ENCODE measurements around the gene PIMREG.

The PIMREG gene

GRCh38 chr17:6425407-6425806, 18.8 kb upstream of the PIMREG start:
- no peak overlapping the region for H3K4me3 ChIP-seq (ENCODE audit: low read length)
- no peak overlapping the region for H3K27ac ChIP-seq (ENCODE audit: low read length)
- H3K9ac ChIP-seq (ENCODE audit: low read length): no peak overlapping the region
- H3K36me3 ChIP-seq (ENCODE audit: control insufficient read depth, low read depth, low read length): no peaks in the 10 kb centered on the region
- no peaks in the 10 kb centered on the region for H3K4me1 ChIP-seq (ENCODE audit: control insufficient read depth, low read depth, low read length)
- no peaks in the 10 kb centered on the region for H3K9me3 ChIP-seq (ENCODE audit: control insufficient read depth, low read depth, low read length)
- no peaks in the 10 kb centered on the region for H3K27me3 ChIP-seq (ENCODE audit: control insufficient read depth, insufficient read depth, low read length)

GRCh38 chr17:6426356-6427101, 17.7 kb upstream of the PIMREG start:
- H3K27me3 ChIP-seq (ENCODE audit: control insufficient read depth, insufficient read depth, low read length): no peaks in the 10 kb centered on the region
- no peak overlapping the region for H3K27ac ChIP-seq (ENCODE audit: low read length)
- H3K9me3 ChIP-seq (ENCODE audit: control insufficient read depth, low read depth, low read length): peaks cover 5% of the 10 kb centered on the region
- no peak overlapping the region for H3K9ac ChIP-seq (ENCODE audit: low read length)
- no peaks in the 10 kb centered on the region for H3K36me3 ChIP-seq (ENCODE audit: control insufficient read depth, low read depth, low read length)
- H3K4me1 ChIP-seq (ENCODE audit: control insufficient read depth, low read depth, low read length): no peaks in the 10 kb centered on the region
- no peak overlapping the region for H3K4me3 ChIP-seq (ENCODE audit: low read length)

- Histone ChIP-seq H3K36me3 (ENCODE audit: control insufficient read depth, low read depth, low read length) (no peaks in the 10 kb centered on the region), H3K4me1 (ENCODE audit: control insufficient read depth, low read depth, low read length) (no peaks in the 10 kb centered on the region), H3K27me3 (ENCODE audit: control insufficient read depth, insufficient read depth, low read length) (no peaks in the 10 kb centered on the region), H3K4me3 (ENCODE audit: low read length) (no peak overlapping the region), H3K9ac (ENCODE audit: low read length) (no peak overlapping the region), H3K9me3 (ENCODE audit: control insufficient read depth, low read depth, low read length) (peaks cover 5% of the 10 kb centered on the region), H3K27ac (ENCODE audit: low read length) (no peak overlapping the region)
Observed at GRCh38 chr17:6427279-6427781, 16.9 kb upstream of the PIMREG start.

- H3K9ac ChIP-seq (ENCODE audit: low read length): no peak overlapping the region
- peaks cover 5% of the 10 kb centered on the region for H3K9me3 ChIP-seq (ENCODE audit: control insufficient read depth, low read depth, low read length)
- H3K36me3 ChIP-seq (ENCODE audit: control insufficient read depth, low read depth, low read length): no peaks in the 10 kb centered on the region
- H3K27ac ChIP-seq (ENCODE audit: low read length): no peak overlapping the region
- no peaks in the 10 kb centered on the region for H3K27me3 ChIP-seq (ENCODE audit: control insufficient read depth, insufficient read depth, low read length)
- H3K4me3 ChIP-seq (ENCODE audit: low read length): no peak overlapping the region
- H3K4me1 ChIP-seq (ENCODE audit: control insufficient read depth, low read depth, low read length): no peaks in the 10 kb centered on the region
Observed at GRCh38 chr17:6428207-6428965, 15.9 kb upstream of the PIMREG start.

GRCh38 chr17:6429266-6429665, 15.0 kb upstream of the PIMREG start:
- Histone ChIP-seq H3K4me3 (ENCODE audit: low read length) (no peak overlapping the region), H3K27me3 (ENCODE audit: control insufficient read depth, insufficient read depth, low read length) (no peaks in the 10 kb centered on the region), H3K36me3 (ENCODE audit: control insufficient read depth, low read depth, low read length) (no peaks in the 10 kb centered on the region), H3K9me3 (ENCODE audit: control insufficient read depth, low read depth, low read length) (peaks cover 5% of the 10 kb centered on the region), H3K27ac (ENCODE audit: low read length) (no peak overlapping the region), H3K4me1 (ENCODE audit: control insufficient read depth, low read depth, low read length) (no peaks in the 10 kb centered on the region), H3K9ac (ENCODE audit: low read length) (no peak overlapping the region)

- no peak overlapping the region for H3K27ac ChIP-seq (ENCODE audit: low read length)
- H3K27me3 ChIP-seq (ENCODE audit: control insufficient read depth, insufficient read depth, low read length): no peaks in the 10 kb centered on the region
- H3K4me1 ChIP-seq (ENCODE audit: control insufficient read depth, low read depth, low read length): no peaks in the 10 kb centered on the region
- no peak overlapping the region for H3K4me3 ChIP-seq (ENCODE audit: low read length)
- H3K36me3 ChIP-seq (ENCODE audit: control insufficient read depth, low read depth, low read length): no peaks in the 10 kb centered on the region
- H3K9ac ChIP-seq (ENCODE audit: low read length): no peak overlapping the region
- peaks cover 5% of the 10 kb centered on the region for H3K9me3 ChIP-seq (ENCODE audit: control insufficient read depth, low read depth, low read length)
Observed at GRCh38 chr17:6430769-6431168, 13.5 kb upstream of the PIMREG start.

GRCh38 chr17:6435051-6435450, 9.2 kb upstream of the PIMREG start, which contains the start of gene AIPL1:
Gene AIPL1 (minus strand): TSS chr17:6435121. CDS start chr17:6435104, 17 bp downstream.
- Histone ChIP-seq H3K4me3 (ENCODE audit: low read length) (no peak within 1 kb of the TSS), H3K4me1 (ENCODE audit: control insufficient read depth, low read depth, low read length) (peaks cover 15% of the 10 kb centered on the region), H3K36me3 (ENCODE audit: control insufficient read depth, low read depth, low read length) (no peaks in the 10 kb centered on the region), H3K27me3 (ENCODE audit: control insufficient read depth, insufficient read depth, low read length) (no peaks in the 10 kb centered on the region), H3K9me3 (ENCODE audit: control insufficient read depth, low read depth, low read length) (peaks cover 5% of the 10 kb centered on the region), H3K27ac (ENCODE audit: low read length) (no peak within 1 kb of the TSS), H3K9ac (ENCODE audit: low read length) (no peak within 1 kb of the TSS)

- Histone ChIP-seq H3K27me3 (ENCODE audit: control insufficient read depth, insufficient read depth, low read length) (no peaks in the 10 kb centered on the region), H3K9ac (ENCODE audit: low read length) (no peak overlapping the region), H3K36me3 (ENCODE audit: control insufficient read depth, low read depth, low read length) (no peaks in the 10 kb centered on the region), H3K27ac (ENCODE audit: low read length) (no peak overlapping the region), H3K4me3 (ENCODE audit: low read length) (no peak overlapping the region), H3K9me3 (ENCODE audit: control insufficient read depth, low read depth, low read length) (peaks cover 4% of the 10 kb centered on the region), H3K4me1 (ENCODE audit: control insufficient read depth, low read depth, low read length) (peaks cover 24% of the 10 kb centered on the region)
Observed at GRCh38 chr17:6435968-6436367, 8.3 kb upstream of the PIMREG start.

- H3K27ac ChIP-seq (ENCODE audit: low read length): no peak overlapping the region
- no peaks in the 10 kb centered on the region for H3K9me3 ChIP-seq (ENCODE audit: control insufficient read depth, low read depth, low read length)
- H3K27me3 ChIP-seq (ENCODE audit: control insufficient read depth, insufficient read depth, low read length): no peaks in the 10 kb centered on the region
- no peak overlapping the region for H3K4me3 ChIP-seq (ENCODE audit: low read length)
- H3K36me3 ChIP-seq (ENCODE audit: control insufficient read depth, low read depth, low read length): no peaks in the 10 kb centered on the region
- H3K4me1 ChIP-seq (ENCODE audit: control insufficient read depth, low read depth, low read length): peaks cover 27% of the 10 kb centered on the region
- no peak overlapping the region for H3K9ac ChIP-seq (ENCODE audit: low read length)
Observed at GRCh38 chr17:6437466-6437865, 6.8 kb upstream of the PIMREG start.

GRCh38 chr17:6437956-6438355, 6.3 kb upstream of the PIMREG start:
- no peak overlapping the region for H3K27ac ChIP-seq (ENCODE audit: low read length)
- no peak overlapping the region for H3K4me3 ChIP-seq (ENCODE audit: low read length)
- H3K9ac ChIP-seq (ENCODE audit: low read length): no peak overlapping the region
- H3K4me1 ChIP-seq (ENCODE audit: control insufficient read depth, low read depth, low read length): peaks cover 27% of the 10 kb centered on the region
- H3K36me3 ChIP-seq (ENCODE audit: control insufficient read depth, low read depth, low read length): no peaks in the 10 kb centered on the region
- no peaks in the 10 kb centered on the region for H3K9me3 ChIP-seq (ENCODE audit: control insufficient read depth, low read depth, low read length)
- H3K27me3 ChIP-seq (ENCODE audit: control insufficient read depth, insufficient read depth, low read length): no peaks in the 10 kb centered on the region

- Histone ChIP-seq H3K36me3 (ENCODE audit: control insufficient read depth, low read depth, low read length) (no peaks in the 10 kb centered on the region), H3K4me3 (ENCODE audit: low read length) (no peak overlapping the region), H3K4me1 (ENCODE audit: control insufficient read depth, low read depth, low read length) (peaks cover 33% of the 10 kb centered on the region), H3K27me3 (ENCODE audit: control insufficient read depth, insufficient read depth, low read length) (no peaks in the 10 kb centered on the region), H3K9me3 (ENCODE audit: control insufficient read depth, low read depth, low read length) (no peaks in the 10 kb centered on the region), H3K9ac (ENCODE audit: low read length) (no peak overlapping the region), H3K27ac (ENCODE audit: low read length) (no peak overlapping the region)
Observed at GRCh38 chr17:6439951-6440350, 4.3 kb upstream of the PIMREG start.
